Measurements from ENCODE around the gene FUT4.

The FUT4 gene

DNA sequence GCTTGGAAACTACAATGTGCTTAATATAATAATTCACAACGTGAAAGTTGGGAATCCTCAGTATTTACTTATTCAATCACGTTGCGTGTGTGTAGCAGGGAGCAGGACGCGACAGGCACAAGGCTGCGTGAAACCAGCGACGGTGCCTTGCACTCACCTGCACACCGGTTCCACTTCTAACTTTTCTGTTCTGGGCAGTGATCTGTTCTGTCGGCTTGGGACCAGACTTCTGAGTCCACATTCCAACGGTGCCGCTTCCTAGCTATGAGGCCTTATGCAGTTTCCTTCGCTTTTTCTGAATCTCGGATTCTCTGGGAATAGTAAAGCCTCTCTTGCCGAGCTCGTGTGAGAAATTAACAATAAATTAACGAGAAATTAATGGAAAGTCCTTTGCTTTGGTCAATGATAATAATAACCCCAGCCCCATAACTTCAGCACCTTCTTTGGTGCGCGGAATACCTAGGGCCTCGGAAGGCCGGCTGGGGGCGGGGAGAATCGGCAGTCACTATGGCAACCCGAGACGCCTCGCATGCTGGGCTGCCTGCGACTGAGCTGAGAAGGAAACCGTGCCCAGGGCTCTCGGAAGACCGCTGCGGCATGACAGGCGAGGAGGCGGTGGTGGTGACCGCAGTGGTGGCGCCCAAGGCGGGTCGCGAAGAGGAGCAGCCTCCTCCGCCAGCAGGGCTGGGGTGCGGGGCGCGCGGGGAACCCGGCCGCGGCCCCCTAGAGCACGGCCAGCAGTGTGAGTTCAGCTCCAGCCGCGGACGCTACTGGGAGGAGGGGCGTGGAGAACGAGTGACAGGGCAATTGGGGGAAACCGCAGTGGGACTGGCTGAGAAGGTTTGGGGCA is 31.6 kb upstream of the FUT4 start, which contains the start of gene C11orf97:
Gene C11orf97 (plus strand): TSS at position 530 of the 850 bp plus-strand sequence. CDS start 68 bp downstream, at position 598.
- DNase-seq (ENCODE audit: insufficient read length, low spot score) = no peak
- TF ChIP-seq CTCF (IDR thresholded peaks at IDR 0.05; ENCODE audit: insufficient read depth, missing control alignments) = no peak
- FAIRE-seq = no peak

DNA sequence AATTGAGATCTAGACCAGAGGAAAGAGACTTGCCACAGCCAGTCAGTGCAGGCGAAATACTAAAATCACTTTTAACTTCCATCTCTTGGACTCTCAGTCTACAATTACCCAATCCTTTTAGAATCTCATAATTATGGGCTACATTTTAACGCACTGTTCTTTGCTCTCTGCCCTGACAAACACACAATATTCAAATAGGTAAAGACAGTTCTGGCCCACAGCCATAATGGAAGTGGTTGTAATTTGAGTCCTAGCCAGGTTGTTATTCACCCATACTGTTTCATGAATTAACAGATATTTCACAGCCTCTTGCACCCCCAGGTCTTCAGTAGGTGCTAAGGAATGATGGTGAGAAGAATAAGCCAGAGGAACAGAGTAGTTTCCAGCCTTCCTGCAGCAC is 30.6 kb upstream of the FUT4 start:
- TF ChIP-seq CTCF (IDR thresholded peaks at IDR 0.05; ENCODE audit: insufficient read depth, missing control alignments) = no peak
- FAIRE-seq = no peak
- DNase-seq (ENCODE audit: insufficient read length, low spot score) = no peak

DNA sequence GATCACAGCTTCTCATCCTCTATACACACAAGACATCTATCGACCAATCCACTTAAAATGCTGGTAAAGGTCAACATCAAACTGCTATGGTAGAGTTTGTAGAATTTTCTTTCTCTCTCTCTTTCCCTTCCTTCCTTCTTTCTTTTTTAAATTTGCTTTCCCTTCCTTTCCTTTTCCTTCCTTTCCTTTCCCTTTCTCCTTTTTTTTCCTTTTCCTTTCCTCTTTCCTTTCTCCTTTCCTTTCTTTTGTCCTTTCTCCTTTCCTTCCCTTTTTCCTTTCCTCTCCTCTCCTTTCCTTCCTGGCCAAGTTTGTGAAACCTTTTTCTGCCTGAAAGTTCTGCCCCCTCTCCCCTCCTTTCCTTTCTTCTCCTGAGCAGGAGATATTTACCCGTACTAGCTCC is 28.3 kb upstream of the FUT4 start:
- no peak for FAIRE-seq
- no peak for TF ChIP-seq CTCF (IDR thresholded peaks at IDR 0.05; ENCODE audit: insufficient read depth, missing control alignments)
- no peak for DNase-seq (ENCODE audit: insufficient read length, low spot score)

DNA sequence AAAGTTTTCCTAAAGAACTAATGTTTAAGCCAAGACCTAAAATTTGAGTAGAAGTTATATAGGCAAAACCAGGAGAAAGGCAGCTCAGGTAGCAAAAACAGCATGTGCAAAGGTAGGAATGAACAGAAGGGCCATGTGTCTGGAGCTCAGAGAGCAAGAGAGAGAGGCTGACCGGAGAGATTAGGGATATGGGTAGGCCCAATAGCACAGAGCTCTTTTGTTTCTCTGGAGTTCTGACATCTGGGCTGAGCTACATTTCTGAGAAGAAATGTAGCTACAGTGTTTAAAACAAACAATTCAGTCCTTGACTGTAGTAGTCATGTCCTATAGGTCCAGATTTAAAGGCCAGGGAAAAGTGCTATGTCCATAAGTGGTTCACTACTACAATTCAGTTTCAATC is 27.0 kb upstream of the FUT4 start:
- DNase-seq (ENCODE audit: insufficient read length, low spot score) (no peak), FAIRE-seq (no peak)
- no peak for TF ChIP-seq CTCF (IDR thresholded peaks at IDR 0.05; ENCODE audit: insufficient read depth, missing control alignments)

DNA sequence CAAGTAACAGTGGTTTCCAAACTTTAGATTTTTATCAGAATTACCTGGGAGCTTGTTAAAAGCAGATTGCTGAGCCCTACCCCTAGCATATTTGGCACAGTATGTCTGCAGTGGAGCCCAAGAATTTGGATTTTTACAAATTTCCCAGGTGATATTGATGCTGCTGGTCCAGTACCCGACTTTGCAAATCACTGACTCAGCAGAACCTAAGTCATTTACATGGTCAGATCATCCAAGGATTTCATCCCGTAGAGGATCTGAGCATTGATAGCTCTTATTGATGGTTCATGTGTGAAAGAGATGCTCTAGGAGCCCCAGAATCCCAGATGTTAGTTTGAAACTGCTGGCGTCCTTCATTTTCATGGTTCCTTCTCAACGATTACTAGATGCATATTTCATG is 25.4 kb upstream of the FUT4 start:
- TF ChIP-seq CTCF (IDR thresholded peaks at IDR 0.05; ENCODE audit: insufficient read depth, missing control alignments) = no peak
- DNase-seq (ENCODE audit: insufficient read length, low spot score) (no peak), FAIRE-seq (no peak)

DNA sequence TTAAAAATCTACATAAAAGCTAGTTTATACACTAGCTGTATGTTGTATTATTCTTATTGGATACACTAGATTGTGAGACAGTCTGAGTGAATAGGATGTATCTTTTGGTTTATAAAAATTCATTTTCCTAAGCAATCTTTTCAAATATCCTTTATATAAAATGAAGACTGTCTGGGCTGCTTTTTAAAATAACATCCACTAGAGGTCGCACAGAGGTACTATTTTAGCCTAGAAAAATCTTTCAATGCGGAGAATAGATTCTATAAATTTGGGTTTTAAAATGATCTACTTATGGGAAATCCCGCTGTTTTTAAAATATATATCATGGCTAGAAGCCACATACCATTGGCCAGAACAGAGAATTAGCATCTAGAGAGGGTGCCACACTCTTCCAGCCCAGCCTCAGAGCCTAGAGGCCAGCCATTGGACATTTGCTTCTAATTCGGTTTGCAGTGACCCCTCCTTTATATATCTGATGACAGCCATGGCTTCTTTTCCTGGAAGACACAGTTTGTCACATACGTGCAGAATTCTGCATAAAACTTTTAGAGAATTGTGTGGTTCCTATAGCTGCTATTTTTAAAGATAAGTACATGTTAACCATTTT is 24.1 kb upstream of the FUT4 start:
- peak; percentile 61 for TF ChIP-seq CTCF (IDR thresholded peaks at IDR 0.05; ENCODE audit: insufficient read depth, missing control alignments)
- FAIRE-seq = peak; percentile 21
- no peak for DNase-seq (ENCODE audit: insufficient read length, low spot score)

DNA sequence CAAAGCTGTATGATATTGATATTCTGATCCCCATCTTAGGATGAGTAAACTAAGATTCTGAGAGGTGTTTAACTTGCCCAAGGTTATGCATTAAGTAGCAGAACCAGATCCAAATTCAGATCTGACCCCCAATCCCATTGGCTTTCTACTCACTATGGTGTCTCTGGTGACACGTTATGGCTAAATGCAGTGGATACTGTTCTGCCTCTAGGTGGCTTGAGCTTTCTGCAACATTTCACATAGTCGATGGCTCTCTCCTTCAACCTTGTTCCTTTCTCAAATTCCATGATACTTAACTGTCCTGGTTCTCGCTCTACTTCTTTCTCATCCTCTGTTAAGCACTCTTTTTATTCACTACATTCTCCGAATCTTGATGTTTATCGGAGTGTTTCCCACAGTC is 22.0 kb upstream of the FUT4 start:
- TF ChIP-seq CTCF (IDR thresholded peaks at IDR 0.05; ENCODE audit: insufficient read depth, missing control alignments) = no peak
- no peak for DNase-seq (ENCODE audit: insufficient read length, low spot score)
- FAIRE-seq = no peak

Measured in D721Med (cell line).